K562 (cell line): ENCODE data around the gene LCA5. TPM values are rescaled to one million over a fixed set of nuclear protein-coding genes. Genes with fewer than 3 reads are reported as not detected.

Experiments used
- ATAC-seq: fragments of 200-7000 bp; cut with Tn5 transposase; 3 replicates; pipeline ENCODE4 v1.9.1; 2020; ENCODE audit warnings: moderate library complexity
- BruUV-seq: library from RNA; stranded (reverse); fragments of 400-500 nt; replicated peaks from 2 replicates; lab custom pipeline; 2021; lab: Mats Ljungman, UMichigan
- CTCF ChIA-PET: fragments of 300-600 bp; formaldehyde crosslinking; extraction: SDS; loops from one replicate; lab custom pipeline; 2021; ENCODE audit warnings: low intra/inter-chr PET ratio; lab: Yijun Ruan, JAX
- POLR2A ChIA-PET: fragments of 300-600, 350-650 bp; sonication (Branson Sonifier 250); formaldehyde crosslinking; extraction: SDS; loops from one replicate; lab custom pipeline; 2021; ENCODE audit warnings: antibody characterized with exemption, inconsistent platforms; lab: Yijun Ruan, JAX
- DNase-seq, 4 experiments: peaks; one replicate each; pipeline versions ENCODE4 v3.0.0 to v3.0.0-alpha.2; 2011 to 2018; ENCODE audit warnings: low spot score in 3 of 4, mixed read lengths in 3 of 4; ENCODE audit errors: extremely low read depth in 1 of 4
- FAIRE-seq: peaks from 2 replicates; lab custom pipeline; 2011; peaks lifted over from hg19 to GRCh38; lab: Jason Lieb, UNC
- H2AFZ ChIP-seq: 2 replicates; pipeline ENCODE4 v1.6.0; 2011; ENCODE audit warnings: low read depth, low read length, control low read depth, inconsistent platforms
- H3K27ac ChIP-seq: fragments of 200-600 bp; 3 replicates; pipeline ENCODE4 v1.8.0; 2011; ENCODE audit warnings: low read depth, mild to moderate bottlenecking, control low read depth, inconsistent platforms, low read length, moderate library complexity, mixed read lengths; ENCODE audit errors: extremely low read depth
- H3K27me3 ChIP-seq, 2 experiments: fragments of 300-600 bp in 1 of 2; 2 replicates in 1 of 2; 3 replicates in 1 of 2; pipeline versions ENCODE4 v1.6.0 to v1.8.0; 2011; ENCODE audit warnings: inconsistent platforms in 2 of 2, low read length in 2 of 2, mild to moderate bottlenecking in 1 of 2, mixed read lengths in 1 of 2, moderate library complexity in 1 of 2; ENCODE audit not compliant: control insufficient read depth in 2 of 2, insufficient read depth in 2 of 2
- H3K36me3 ChIP-seq: fragments of 300-600 bp; 3 replicates; pipeline ENCODE4 v1.8.0; 2011; ENCODE audit warnings: mild to moderate bottlenecking, low read length, inconsistent platforms; ENCODE audit not compliant: control insufficient read depth, insufficient read depth
- H3K4me1 ChIP-seq, 2 experiments: fragments of 200-600 bp in 1 of 2; replicated peaks in 1 of 2; 2 replicates in 1 of 2; 3 replicates in 1 of 2; pipeline versions ENCODE4 v1.5.1 to v1.8.0; 2011; ENCODE audit warnings: inconsistent platforms in 2 of 2, low read length in 2 of 2, mild to moderate bottlenecking in 1 of 2, mixed read lengths in 1 of 2, moderate library complexity in 1 of 2; ENCODE audit not compliant: control insufficient read depth in 2 of 2, insufficient read depth in 2 of 2
- H3K4me2 ChIP-seq: 2 replicates; pipeline ENCODE4 v1.6.1; 2011; ENCODE audit warnings: low read length, control low read depth, inconsistent platforms, mixed read lengths; ENCODE audit not compliant: insufficient read depth
- H3K4me3 ChIP-seq: fragments of 200-600 bp; sonication (generic), shearing (Covaris generic); 2 replicates; pipeline ENCODE4 v1.5.1; 2016; ENCODE audit warnings: control low read depth, inconsistent platforms
- H3K79me2 ChIP-seq: fragments of 200-600 bp; 3 replicates; pipeline ENCODE4 v1.8.0; 2011; ENCODE audit warnings: low read length, inconsistent platforms; ENCODE audit not compliant: control insufficient read depth, insufficient read depth
- H3K9ac ChIP-seq, 2 experiments: 2 replicates each; pipeline versions ENCODE4 v1.6.0 to v1.6.1; 2011; ENCODE audit warnings: low read depth in 2 of 2, low read length in 2 of 2, control low read depth in 1 of 2, inconsistent platforms in 1 of 2, mild to moderate bottlenecking in 1 of 2, mixed read lengths in 1 of 2; ENCODE audit not compliant: insufficient read depth in 1 of 2
- H3K9me1 ChIP-seq: one replicate; pipeline ENCODE4 v1.6.0; 2011; ENCODE audit warnings: inconsistent platforms, mild to moderate bottlenecking, low read length, moderate library complexity; ENCODE audit not compliant: control insufficient read depth, insufficient read depth
- H3K9me3 ChIP-seq: replicated peaks from 2 replicates; pipeline ENCODE4 v1.5.1; 2011; ENCODE audit warnings: low read depth, low read length, inconsistent platforms; ENCODE audit not compliant: control insufficient read depth, insufficient read depth
- H4K20me1 ChIP-seq: replicated peaks from 2 replicates; pipeline ENCODE4 v1.6.1; 2011; ENCODE audit warnings: low read length, inconsistent platforms, mixed read lengths; ENCODE audit not compliant: control insufficient read depth, insufficient read depth
- ATF7 ChIP-seq: fragments of 450-650 bp; IDR thresholded peaks from 2 replicates; pipeline ENCODE4 v1.7.1; 2014; ENCODE audit warnings: mild to moderate bottlenecking, moderate library complexity
- CBX5 ChIP-seq: IDR thresholded peaks from 2 replicates; pipeline ENCODE4 v1.6.1; 2014; ENCODE audit warnings: low read depth, borderline replicate concordance
- FOSL1 ChIP-seq: fragments of 200-800 bp; sonication (Bioruptor generic); conservative IDR thresholded peaks from 2 replicates; pipeline ENCODE4 v1.6.1; 2016; ENCODE audit warnings: missing genetic modification characterization, missing compliant biosample characterization
- GTF2E2 ChIP-seq: fragments of 200-800 bp; sonication (Bioruptor generic); IDR thresholded peaks from 2 replicates; pipeline ENCODE4 v1.6.1; 2016; ENCODE audit warnings: missing genetic modification characterization, missing compliant biosample characterization
- HDAC2 ChIP-seq: fragments of 450-650 bp; IDR thresholded peaks from 2 replicates; pipeline ENCODE4 v1.6.1; 2016; ENCODE audit warnings: mild to moderate bottlenecking
- HDAC8 ChIP-seq: fragments of 450-650 bp; IDR thresholded peaks from 2 replicates; pipeline ENCODE4 v1.6.1; 2016; ENCODE audit warnings: mild to moderate bottlenecking, missing genetic modification characterization, moderate library complexity, missing compliant biosample characterization
- HDGF ChIP-seq: fragments of 450-650 bp; IDR thresholded peaks from 2 replicates; pipeline ENCODE4 v1.6.1; 2016
- MYC ChIP-seq, 2 experiments: fragments of 250-450 bp in 1 of 2; sonication (Bioruptor Pico) in 1 of 2; IDR thresholded peaks; 2 replicates each; pipeline versions ENCODE4 v1.5.1 to v1.6.1; 2012 to 2021; ENCODE audit warnings: low read depth in 2 of 2, borderline replicate concordance in 1 of 2, improper control_type of control experiment in 1 of 2, low read length in 1 of 2, mild to moderate bottlenecking in 1 of 2, moderate library complexity in 1 of 2
- NRF1 ChIP-seq, 2 experiments: fragments of 450-650 bp; IDR thresholded peaks in 1 of 2; conservative IDR thresholded peaks in 1 of 2; 2 replicates each; pipeline ENCODE4 v1.6.1; 2014; ENCODE audit warnings: mild to moderate bottlenecking in 2 of 2
- POLR2B ChIP-seq: fragments of 450-650 bp; IDR thresholded peaks from 2 replicates; pipeline ENCODE4 v1.6.1; 2018; ENCODE audit warnings: low read depth; ENCODE audit not compliant: partially characterized antibody
- POLR2G ChIP-seq: fragments of 200-400 bp; formaldehyde crosslinking; IDR thresholded peaks from 2 replicates; pipeline ENCODE4 v1.6.1; 2017; ENCODE audit warnings: low read depth, mild to moderate bottlenecking, antibody characterized with exemption, low read length, moderate library complexity
- TCFL5 ChIP-seq: fragments of 250-450 bp; sonication (Bioruptor Pico); conservative IDR thresholded peaks from 2 replicates; pipeline ENCODE4 v1.6.1; 2021; ENCODE audit warnings: mild to moderate bottlenecking, moderate library complexity, matching md5 sums
- XRCC4 ChIP-seq: IDR thresholded peaks from one replicate; pipeline ENCODE4 v1.6.1; 2011; ENCODE audit not compliant: insufficient read depth, insufficient read length; ENCODE audit errors: extremely low read depth
- XRCC5 ChIP-seq: fragments of 200-400 bp; formaldehyde crosslinking; IDR thresholded peaks from 2 replicates; pipeline ENCODE4 v1.6.1; 2017; ENCODE audit warnings: low read depth, mild to moderate bottlenecking, low read length
- ZBTB17 ChIP-seq: fragments of 450-650 bp; formaldehyde crosslinking; IDR thresholded peaks from 2 replicates; pipeline ENCODE4 v1.4.0; 2020; ENCODE audit warnings: mild to moderate bottlenecking
- WGBS: fragments of 100-300 bp; shearing (Covaris generic); methylation state at CpG from one replicate; pipeline ENCODE4 v1.1.6; 2016; ENCODE audit warnings: low coverage, mixed read lengths; ENCODE audit not compliant: insufficient coverage; ENCODE audit errors: missing lambda C conversion rate; 5-methylcytosine and 5-hydroxymethylcytosine counted together
- in situ Hi-C: fragments of 300-500 bp; cut with MboI; formaldehyde crosslinking; loops from 4 replicates; pipeline ENCODE4 v1.15.0; 2018; ENCODE audit warnings: inconsistent platforms, mixed read lengths
- intact Hi-C: fragments of 100-400 bp; cut with micrococcal nuclease; formaldehyde crosslinking; loops from 2 replicates; pipeline ENCODE4 v1.14.2; 2022
- polyA plus RNA-seq, 8 experiments: library from polyadenylated mRNA; depleted of rRNA in 4 of 8; stranded (reverse) in 5 of 8; unstranded in 3 of 8; fragments of >200 nt; fragmentation: Nextera tagmentation in 2 of 8; fragmentation: Illumina TruSeq in 1 of 8; extraction: Ambion mirVana in 2 of 8; extraction: Trizol in 1 of 8; gene quantifications; 2 replicates each; pipeline versions ENCODE4 v1.2.1 to v1.2.3, GENCODE V29; 2011 to 2014; ENCODE audit warnings: inconsistent platforms in 1 of 8, missing spikeins in 1 of 8
- total RNA-seq, 7 experiments: library from RNA; depleted of rRNA in 6 of 7; stranded (reverse); fragments of >200 nt in 6 of 7; fragmentation: Illumina TruSeq in 2 of 7; extraction: Trizol in 2 of 7; gene quantifications; 2 replicates each; pipeline versions ENCODE4 v1.2.1 to v1.2.3, GENCODE V29; 2011 to 2021; ENCODE audit warnings: low replicate concordance in 1 of 7
- TF ChIP-seq, protein P1 (sequence below): fragments of 450-650 bp; IDR thresholded peaks from 2 replicates; pipeline ENCODE4 v1.6.1; 2016; ENCODE audit warnings: missing biosample characterization, missing genetic modification characterization
- TF ChIP-seq, protein P2 (sequence below), 3 experiments: fragments of 200-800 bp in 1 of 3; sonication (Bioruptor generic) in 1 of 3; sonication (generic) in 1 of 3; formaldehyde crosslinking in 1 of 3; IDR thresholded peaks; 2 replicates each; pipeline versions ENCODE4 v1.6.1 to v1.8.0; 2016 to 2022; ENCODE audit warnings: mild to moderate bottlenecking in 2 of 3, missing compliant biosample characterization in 2 of 3, missing genetic modification characterization in 2 of 3, missing genetic modification reagents in 1 of 3
- TF ChIP-seq, protein P3 (sequence below): sonication (generic); formaldehyde crosslinking; IDR thresholded peaks from 2 replicates; pipeline ENCODE4 v1.8.0; 2022; ENCODE audit warnings: missing genetic modification reagents, mild to moderate bottlenecking, borderline replicate concordance

LCA5 gene
- total and polyA plus RNA-seq, 9 of the 15 experiments (the other 6 are each of a cell fraction or from before 2014, with no cell fraction given): 1.0 to 3.4 (median 1.8) TPM

DNA sequence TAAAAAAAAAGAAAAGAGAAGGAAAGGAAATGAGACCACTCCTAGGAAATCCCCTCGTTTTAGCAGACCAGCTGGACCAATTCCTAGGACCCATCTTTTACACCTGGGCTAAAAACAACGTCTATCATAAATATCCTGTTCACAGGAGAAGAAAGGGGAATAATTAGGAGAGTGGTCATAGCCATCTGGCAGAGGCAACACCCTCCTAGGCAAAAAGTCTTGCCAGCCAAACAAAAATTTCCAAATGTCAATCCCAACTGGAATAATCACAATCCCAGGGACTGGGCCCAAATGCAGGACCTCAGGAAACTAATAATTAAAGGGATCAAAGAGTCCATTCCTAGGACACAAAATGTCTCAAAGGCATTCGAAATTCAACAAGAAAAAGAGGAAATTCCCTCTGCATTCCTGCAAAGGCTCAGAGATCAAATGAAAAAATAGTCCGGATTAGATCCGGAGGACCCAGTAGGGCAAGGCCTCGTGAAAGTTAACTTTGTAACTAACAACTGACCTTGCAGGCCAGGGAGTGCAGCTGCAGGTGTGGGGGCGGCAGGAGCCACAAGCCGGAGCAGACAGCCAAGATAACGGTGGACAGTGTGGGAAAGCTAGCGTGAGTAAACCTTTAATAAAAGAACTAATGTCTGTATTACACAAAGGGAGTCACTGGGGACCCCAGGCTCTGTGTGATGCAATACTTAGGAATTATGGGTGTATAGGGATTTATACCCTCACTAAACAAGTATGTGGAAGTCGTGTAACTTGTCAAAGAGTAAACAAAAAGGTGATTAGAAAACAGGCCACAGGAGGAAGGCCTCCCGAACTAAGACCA lies 11.7 kb downstream of the LCA5 start:
- Histone ChIP-seq H4K20me1 (no peaks in the 10 kb centered on the region), H3K4me2 (peak overlapping the region; percentile 42), H3K9ac (peak overlapping the region; percentile 47 to 75; a peak in 3 of 4 replicates), H3K27ac (peak overlapping the region; percentile 52), H3K4me3 (no peak overlapping the region), H3K4me1 (peaks cover 5 to 12% of the 10 kb centered on the region in 2 experiments), H2AFZ (peak overlapping the region; percentile 63), H3K36me3 (no peaks in the 10 kb centered on the region), H3K27me3 (no peaks in the 10 kb centered on the region), H3K9me3 (no peaks in the 10 kb centered on the region), H3K9me1 (no peaks in the 10 kb centered on the region), H3K79me2 (no peaks in the 10 kb centered on the region)
- ChIA-PET CTCF (interaction anchor here (0.6 kb wide), 1 partner anchor 88 kb away, joined by 3 read pairs; no protein-coding TSS in a partner anchor), POLR2A (interaction anchor here (2.2 kb wide), 1 partner anchor 11 kb away, joined by 10 read pairs; the partner anchor contains the start of gene LCA5)
- BruUV-seq: TSS peak; percentile 33
- ATAC-seq (peak; percentile 96), DNase-seq (peak in 3 of 4 experiments; percentile 13 to 88 (median 70)), FAIRE-seq (peak; percentile 82)
- intact Hi-C loops (loop anchor here (2.0 kb wide), 1 partner anchor 19 kb away; no protein-coding TSS in a partner anchor), in situ Hi-C loops (no loop called here)
- WGBS: 4% methylated on average over 12 of the region's 12 CpGs
- TF ChIP-seq, protein P1, sequence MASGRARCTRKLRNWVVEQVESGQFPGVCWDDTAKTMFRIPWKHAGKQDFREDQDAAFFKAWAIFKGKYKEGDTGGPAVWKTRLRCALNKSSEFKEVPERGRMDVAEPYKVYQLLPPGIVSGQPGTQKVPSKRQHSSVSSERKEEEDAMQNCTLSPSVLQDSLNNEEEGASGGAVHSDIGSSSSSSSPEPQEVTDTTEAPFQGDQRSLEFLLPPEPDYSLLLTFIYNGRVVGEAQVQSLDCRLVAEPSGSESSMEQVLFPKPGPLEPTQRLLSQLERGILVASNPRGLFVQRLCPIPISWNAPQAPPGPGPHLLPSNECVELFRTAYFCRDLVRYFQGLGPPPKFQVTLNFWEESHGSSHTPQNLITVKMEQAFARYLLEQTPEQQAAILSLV (tag): peak; percentile 41; the same call in 1 of the 2 replicates
- TF ChIP-seq HDGF (no peak), NRF1 (conservative IDR thresholded peaks at IDR 0.05 in 1 of 2, IDR thresholded peaks at IDR 0.05 in 1 of 2) (peak in 1 of 2 experiments; percentile 13; a peak in 1 of 4 replicates), FOSL1 (tag) (no peak), CBX5 (no peak), POLR2B (no peak), ATF7 (0 out of 2 replicates have a peak, but pooled peaks have one; percentile 45), ZBTB17 (CRISPR knock-in tag) (no peak), MYC (IDR thresholded peaks at IDR 0.05; ENCODE audit: low read depth, low read length) (peak; percentile 49; the same call in 1 of the 2 replicates), MYC (CRISPR knock-in tag; IDR thresholded peaks at IDR 0.05; ENCODE audit: borderline replicate concordance, low read depth) (no peak), POLR2G (no peak), XRCC5 (no peak), GTF2E2 (no peak), TCFL5 (CRISPR knock-in tag) (no peak), HDAC2 (no peak), XRCC4 (no peak), HDAC8 (no peak)
- TF ChIP-seq, protein P2, sequence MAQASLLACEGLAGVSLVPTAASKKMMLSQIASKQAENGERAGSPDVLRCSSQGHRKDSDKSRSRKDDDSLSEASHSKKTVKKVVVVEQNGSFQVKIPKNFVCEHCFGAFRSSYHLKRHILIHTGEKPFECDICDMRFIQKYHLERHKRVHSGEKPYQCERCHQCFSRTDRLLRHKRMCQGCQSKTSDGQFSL (CRISPR knock-in tag; IDR thresholded peaks at IDR 0.05): no peak
- TF ChIP-seq, protein P2 (tag; IDR thresholded peaks at IDR 0.05): no peak
- TF ChIP-seq, protein P3, sequence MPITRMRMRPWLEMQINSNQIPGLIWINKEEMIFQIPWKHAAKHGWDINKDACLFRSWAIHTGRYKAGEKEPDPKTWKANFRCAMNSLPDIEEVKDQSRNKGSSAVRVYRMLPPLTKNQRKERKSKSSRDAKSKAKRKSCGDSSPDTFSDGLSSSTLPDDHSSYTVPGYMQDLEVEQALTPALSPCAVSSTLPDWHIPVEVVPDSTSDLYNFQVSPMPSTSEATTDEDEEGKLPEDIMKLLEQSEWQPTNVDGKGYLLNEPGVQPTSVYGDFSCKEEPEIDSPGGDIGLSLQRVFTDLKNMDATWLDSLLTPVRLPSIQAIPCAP (CRISPR knock-in tag): no peak
